Vagina (tissue), 2 donors: ENCODE results near the gene GLIPR1.

Experiments
- CTCF ChIP-seq, 3 experiments: fragments of 450-650 bp in 2 of 3; fragments of 200-600 bp in 1 of 3; sonication (generic) in 1 of 3; IDR thresholded peaks; one replicate each; pipeline ENCODE4 v1.5.1; 2017 to 2019; ENCODE audit warnings: antibody characterized with exemption in 3 of 3, mild to moderate bottlenecking in 2 of 3, moderate library complexity in 2 of 3
- POLR2A ChIP-seq, 2 donors: fragments of 450-650 bp; IDR thresholded peaks; one replicate each; pipeline ENCODE4 v1.6.1; 2017; ENCODE audit warnings: antibody characterized with exemption in 2 of 2, mild to moderate bottlenecking in 2 of 2, moderate library complexity in 2 of 2
- POLR2AphosphoS5 ChIP-seq, 2 donors: sonication (generic); formaldehyde crosslinking; IDR thresholded peaks; one replicate each; pipeline ENCODE4 v1.9.0; 2017; ENCODE audit warnings: antibody characterized with exemption in 2 of 2, mild to moderate bottlenecking in 2 of 2, low read depth in 1 of 2; ENCODE audit not compliant: insufficient read depth in 1 of 2

- TF ChIP-seq CTCF (IDR thresholded peaks at IDR 0.05) = no peak
- no peak for TF ChIP-seq POLR2AphosphoS5 (IDR thresholded peaks at IDR 0.05; ENCODE audit: insufficient read depth in 1 of 2, low read depth in 1 of 2)
- TF ChIP-seq POLR2A (IDR thresholded peaks at IDR 0.05) = no peak
Observed at GRCh38 chr12:75525263-75525662, 44.7 kb downstream of the GLIPR1 start.
